H1 (cell line): Measurements from ENCODE around the gene RGP1. TPM values are rescaled to one million over a fixed set of nuclear protein-coding genes. Genes with fewer than 3 reads are reported as not detected.

Experiments used
- CTCF ChIA-PET: fragments of 300-600 bp; sonication (Branson Sonifier 250); formaldehyde crosslinking; loops from one replicate; lab custom pipeline; 2021; ENCODE audit not compliant: partially characterized antibody; lab: Charles Lee
- POLR2A ChIA-PET: fragments of 300-600 bp; sonication (Branson Sonifier 250); formaldehyde crosslinking; loops from one replicate; lab custom pipeline; 2021; ENCODE audit warnings: inconsistent platforms; ENCODE audit not compliant: partially characterized antibody; lab: Charles Lee
- DNase-seq, 2 experiments: peaks; one replicate each; pipeline versions ENCODE4 v3.0.0 to v3.0.0-alpha.2; 2010 to 2022; ENCODE audit warnings: low spot score in 2 of 2, low read depth in 1 of 2, mixed read lengths in 1 of 2
- FAIRE-seq: peaks from 2 replicates; lab custom pipeline; 2011; peaks lifted over from hg19 to GRCh38; lab: Jason Lieb, UNC
- H2AFZ ChIP-seq: 2 replicates; pipeline ENCODE4 v1.8.1; 2012; ENCODE audit warnings: low read length, inconsistent platforms
- H2AK5ac ChIP-seq: 2 replicates; pipeline ENCODE4 v1.6.1; 2013; ENCODE audit warnings: low read depth, low read length
- H2BK120ac ChIP-seq: replicated peaks from 2 replicates; pipeline ENCODE3; 2013; ENCODE audit warnings: low read depth, low read length, inconsistent platforms
- H2BK12ac ChIP-seq: 2 replicates; pipeline ENCODE4 v1.6.1; 2013; ENCODE audit warnings: low read depth, low read length
- H2BK15ac ChIP-seq: 2 replicates; pipeline ENCODE4 v1.6.1; 2013; ENCODE audit warnings: low read length
- H2BK20ac ChIP-seq: 2 replicates; pipeline ENCODE4 v1.6.1; 2013; ENCODE audit warnings: low read length
- H2BK5ac ChIP-seq: 2 replicates; pipeline ENCODE4 v1.6.1; 2013; ENCODE audit warnings: low read depth, low read length
- H3K14ac ChIP-seq: 2 replicates; pipeline ENCODE4 v1.6.1; 2013; ENCODE audit warnings: inconsistent platforms; ENCODE audit not compliant: insufficient read length
- H3K18ac ChIP-seq: 2 replicates; pipeline ENCODE4 v1.6.1; 2013; ENCODE audit warnings: low read length; ENCODE audit errors: extremely low read depth
- H3K23ac ChIP-seq: 2 replicates; pipeline ENCODE4 v1.6.1; 2013; ENCODE audit warnings: inconsistent platforms; ENCODE audit not compliant: insufficient read length
- H3K23me2 ChIP-seq: 2 replicates; pipeline ENCODE4 v1.6.1; 2013; ENCODE audit warnings: low read depth, low read length
- H3K27ac ChIP-seq: 2 replicates; pipeline ENCODE4 v1.6.1; 2011; ENCODE audit warnings: low read depth, low read length, inconsistent platforms
- H3K27me3 ChIP-seq, 4 experiments: replicated peaks in 1 of 4; 1 replicate in 1 of 4; 2 replicates in 3 of 4; pipeline versions ENCODE4 v1.6.1 to v1.8.1; 2011 to 2013; ENCODE audit warnings: low read length in 3 of 4, mild to moderate bottlenecking in 3 of 4, inconsistent platforms in 2 of 4, mixed read lengths in 2 of 4, moderate library complexity in 1 of 4; ENCODE audit not compliant: control insufficient read depth in 3 of 4, insufficient read depth in 3 of 4; ENCODE audit errors: extremely low read depth in 1 of 4
- H3K36me3 ChIP-seq, 4 experiments: 2 replicates each; pipeline versions ENCODE4 v1.6.1 to v1.8.1; 2011 to 2013; ENCODE audit warnings: mild to moderate bottlenecking in 4 of 4, low read length in 3 of 4, moderate library complexity in 2 of 4, control low read depth in 1 of 4, inconsistent platforms in 1 of 4; ENCODE audit not compliant: insufficient read depth in 4 of 4, control insufficient read depth in 2 of 4
- H3K4ac ChIP-seq: replicated peaks from 2 replicates; pipeline ENCODE3; 2013; ENCODE audit warnings: low read length, low read depth, mixed read lengths, inconsistent platforms; ENCODE audit not compliant: insufficient read length
- H3K4me1 ChIP-seq, 4 experiments: replicated peaks in 1 of 4; 1 replicate in 1 of 4; 2 replicates in 3 of 4; pipeline versions ENCODE4 v1.6.1 to v1.8.1; 2011 to 2013; ENCODE audit warnings: low read length in 3 of 4, inconsistent platforms in 2 of 4, mixed read lengths in 1 of 4; ENCODE audit not compliant: insufficient read depth in 4 of 4, control insufficient read depth in 3 of 4
- H3K4me2 ChIP-seq, 2 experiments: 2 replicates each; pipeline versions ENCODE4 v1.6.1 to v1.8.1; 2011 to 2013; ENCODE audit warnings: low read depth in 2 of 2, low read length in 2 of 2, control low read depth in 1 of 2, inconsistent platforms in 1 of 2, mild to moderate bottlenecking in 1 of 2; ENCODE audit not compliant: insufficient read depth in 1 of 2
- H3K4me3 ChIP-seq, 4 experiments: fragments of 200-600, 300-600 bp in 1 of 4; sonication (generic), shearing (Covaris generic), sonication (Bioruptor Twin) in 1 of 4; 2 replicates each; pipeline versions ENCODE4 v1.5.1 to v1.8.1; 2011 to 2016; ENCODE audit warnings: low read length in 4 of 4, low read depth in 3 of 4, control low read depth in 2 of 4, inconsistent platforms in 2 of 4, mild to moderate bottlenecking in 2 of 4, mixed read lengths in 1 of 4, moderate library complexity in 1 of 4; ENCODE audit not compliant: insufficient read depth in 2 of 4; ENCODE audit errors: extremely low read depth in 1 of 4
- H3K56ac ChIP-seq: replicated peaks from 2 replicates; pipeline ENCODE3; 2013; ENCODE audit warnings: low read depth, mild to moderate bottlenecking, mixed read lengths, low read length, inconsistent platforms; ENCODE audit not compliant: insufficient read length
- H3K79me1 ChIP-seq: 2 replicates; pipeline ENCODE4 v1.6.1; 2013; ENCODE audit warnings: low read depth, low read length, control low read depth
- H3K79me2 ChIP-seq, 2 experiments: 2 replicates each; pipeline versions ENCODE4 v1.6.1 to v1.8.1; 2012 to 2013; ENCODE audit warnings: low read length in 2 of 2, mild to moderate bottlenecking in 2 of 2, inconsistent platforms in 1 of 2; ENCODE audit not compliant: insufficient read depth in 2 of 2, control insufficient read depth in 1 of 2
- H3K9ac ChIP-seq, 4 experiments: replicated peaks in 1 of 4; 1 replicate in 1 of 4; 2 replicates in 3 of 4; pipeline versions ENCODE4 v1.6.1 to v1.8.1; 2011 to 2013; ENCODE audit warnings: low read depth in 3 of 4, low read length in 3 of 4, control low read depth in 2 of 4, mild to moderate bottlenecking in 2 of 4, moderate library complexity in 2 of 4, inconsistent platforms in 1 of 4; ENCODE audit errors: extremely low read depth in 1 of 4
- H3K9me3 ChIP-seq, 2 experiments: 2 replicates each; pipeline versions ENCODE4 v1.6.1 to v1.8.1; 2012 to 2013; ENCODE audit warnings: mild to moderate bottlenecking in 2 of 2, moderate library complexity in 2 of 2, control low read depth in 1 of 2, inconsistent platforms in 1 of 2, low read depth in 1 of 2, low read length in 1 of 2, mixed read lengths in 1 of 2; ENCODE audit not compliant: insufficient read depth in 2 of 2
- H4K20me1 ChIP-seq, 2 experiments: replicated peaks in 1 of 2; 2 replicates each; pipeline versions ENCODE3 to v1.8.1; 2011 to 2013; ENCODE audit warnings: inconsistent platforms in 2 of 2, low read length in 2 of 2, mild to moderate bottlenecking in 1 of 2; ENCODE audit not compliant: insufficient read depth in 2 of 2, control insufficient read depth in 1 of 2
- H4K5ac ChIP-seq: 2 replicates; pipeline ENCODE4 v1.6.1; 2013; ENCODE audit warnings: low read length, low read depth, mixed read lengths, inconsistent platforms; ENCODE audit not compliant: insufficient read length
- H4K8ac ChIP-seq: 2 replicates; pipeline ENCODE4 v1.8.0; 2013; ENCODE audit warnings: mild to moderate bottlenecking, moderate library complexity, low read length, inconsistent platforms; ENCODE audit not compliant: insufficient read depth; ENCODE audit errors: extremely low read depth
- H4K91ac ChIP-seq: replicated peaks from 2 replicates; pipeline ENCODE3; 2013; ENCODE audit warnings: low read length, mixed read lengths, inconsistent platforms; ENCODE audit not compliant: insufficient read length
- ASH2L ChIP-seq: fragments of 200-600, 300-600 bp; sonication (generic); IDR thresholded peaks from one replicate; pipeline ENCODE4 v1.7.1; 2017; ENCODE audit warnings: low read length
- BRCA1 ChIP-seq: IDR thresholded peaks from 2 replicates; pipeline ENCODE4 v1.6.1; 2012; ENCODE audit warnings: low read depth, low read length, improper control_type of control experiment
- CEBPB ChIP-seq: IDR thresholded peaks from 2 replicates; pipeline ENCODE4 v1.6.1; 2012; ENCODE audit warnings: low read depth, low read length
- CREB1 ChIP-seq: IDR thresholded peaks from 2 replicates; pipeline ENCODE4 v1.6.1; 2012; ENCODE audit warnings: inconsistent platforms
- CTBP2 ChIP-seq: IDR thresholded peaks from 2 replicates; pipeline ENCODE4 v1.7.0; 2011; ENCODE audit warnings: borderline replicate concordance, mild to moderate bottlenecking, moderate library complexity, mixed read lengths, low read length; ENCODE audit not compliant: insufficient read depth, insufficient read length
- EZH2 ChIP-seq: fragments of 200-600 bp; sonication (generic); IDR thresholded peaks from 2 replicates; pipeline ENCODE4 v1.7.1; 2012; ENCODE audit warnings: low read depth, mild to moderate bottlenecking, moderate library complexity, low read length, inconsistent platforms; ENCODE audit not compliant: severe bottlenecking
- FOSL1 ChIP-seq: IDR thresholded peaks from 2 replicates; pipeline ENCODE4 v1.6.1; 2011; ENCODE audit warnings: mild to moderate bottlenecking, low read depth, low read length, moderate library complexity; ENCODE audit not compliant: insufficient read depth
- NANOG ChIP-seq: IDR thresholded peaks from 2 replicates; pipeline ENCODE4 v1.6.1; 2011; ENCODE audit warnings: low read length, low read depth, mild to moderate bottlenecking, inconsistent platforms; ENCODE audit not compliant: insufficient read depth, poor library complexity, severe bottlenecking
- POLR2AphosphoS5 ChIP-seq: IDR thresholded peaks from 2 replicates; pipeline ENCODE4 v1.6.1; 2011; ENCODE audit warnings: low read depth, low read length
- RNF2 ChIP-seq: fragments of 200-900, 300-1000 bp; sonication (generic); IDR thresholded peaks from 2 replicates; pipeline ENCODE4 v1.7.1; 2016; ENCODE audit warnings: borderline replicate concordance, low read depth, mild to moderate bottlenecking, antibody characterized with exemption, low read length; ENCODE audit not compliant: poor library complexity, severe bottlenecking; ENCODE audit errors: missing control alignments
- TAF1 ChIP-seq: IDR thresholded peaks from 2 replicates; pipeline ENCODE4 v1.6.1; 2011; ENCODE audit warnings: mild to moderate bottlenecking, low read depth, low read length
- TCF12 ChIP-seq: IDR thresholded peaks from 2 replicates; pipeline ENCODE4 v1.6.1; 2011; ENCODE audit warnings: low read depth, mild to moderate bottlenecking, low read length
- USF2 ChIP-seq: IDR thresholded peaks from 2 replicates; pipeline ENCODE4 v1.6.1; 2011; ENCODE audit warnings: low read length, improper control_type of control experiment
- WGBS, 2 experiments: shearing (Covaris generic) in 1 of 2; methylation state at CpG; one replicate each; pipeline versions ENCODE4 v1.1.6 to v1.1.7; 2013 to 2015; ENCODE audit warnings: low lambda C conversion rate in 2 of 2, mixed read lengths in 2 of 2, inconsistent platforms in 1 of 2, low coverage in 1 of 2, missing lambda C conversion rate in 1 of 2; ENCODE audit not compliant: insufficient replicate concordance in 2 of 2, insufficient coverage in 1 of 2, insufficient read length in 1 of 2; ENCODE audit errors: extremely low coverage in 1 of 2, missing lambda C conversion rate in 1 of 2; 5-methylcytosine and 5-hydroxymethylcytosine counted together
- polyA plus RNA-seq, 7 experiments: library from polyadenylated mRNA; depleted of rRNA in 3 of 7; stranded (reverse) in 5 of 7; unstranded in 2 of 7; fragments of >200 nt in 5 of 7; fragments of 200-250 nt in 2 of 7; gene quantifications; 1 replicate in 5 of 7; 2 replicates in 1 of 7; 4 replicates in 1 of 7; pipeline versions ENCODE4 v1.2.1 to v1.2.3, GENCODE V29; 2011 to 2013; ENCODE audit warnings: missing spikeins in 2 of 7, mixed read lengths in 2 of 7
- total RNA-seq: library from RNA; stranded (reverse); fragmentation: NEBNext Ultra II Directional; extraction: Animal tissue kit (Norgen Biotek cat#: 25700); gene quantifications from 2 replicates; pipeline ENCODE4 v1.2.1, GENCODE V29; 2021

The RGP1 gene
- total and polyA plus RNA-seq, 2 of the 8 experiments (the other 6 are each of a cell fraction or from before 2014, with no cell fraction given): 11.8 to 22.7 TPM

DNA sequence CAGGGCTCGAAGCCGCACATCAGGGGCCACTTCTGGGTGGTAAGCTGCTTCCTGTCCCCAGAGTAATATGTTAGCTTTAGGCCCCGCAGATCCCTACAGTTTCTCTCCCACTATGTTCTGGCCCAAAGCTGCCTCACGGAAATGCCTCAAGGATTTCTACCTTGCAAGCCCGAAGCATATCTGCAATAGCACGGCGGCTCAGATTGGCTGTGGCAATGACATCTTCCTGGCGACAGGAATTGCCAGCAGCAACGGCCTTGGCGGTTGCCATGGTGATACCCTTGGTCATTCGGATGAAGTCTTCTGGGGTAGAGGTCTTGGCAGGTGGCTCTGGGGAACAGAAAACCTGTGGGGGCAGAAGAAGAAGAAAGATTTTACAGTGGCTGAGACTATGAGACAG lies 49.1 kb upstream of the RGP1 start:
- Histone ChIP-seq H3K79me2 (no peaks in the 10 kb centered on the region), H3K4ac (no peak overlapping the region), H2AFZ (no peak overlapping the region), H3K9ac (peak overlapping the region in 1 of 4 experiments; percentile 25; a peak in 1 of 7 replicates), H2BK120ac (no peak overlapping the region), H3K27me3 (no peaks in the 10 kb centered on the region), H3K79me1 (no peaks in the 10 kb centered on the region), H2AK5ac (no peak overlapping the region), H2BK15ac (no peak overlapping the region), H2BK5ac (no peak overlapping the region), H3K4me1 (no peaks in the 10 kb centered on the region), H4K20me1 (peaks cover 3 to 10% of the 10 kb centered on the region in 2 experiments), H4K5ac (no peak overlapping the region), H4K91ac (no peak overlapping the region), H3K23ac (no peak overlapping the region), H3K36me3 (peaks cover 42 to 67% (median 65%) of the 10 kb centered on the region in 4 experiments), H3K4me2 (no peak overlapping the region), H2BK12ac (no peak overlapping the region), H3K18ac (no peak overlapping the region), H3K56ac (no peak overlapping the region), H3K14ac (no peak overlapping the region), H4K8ac (no peak overlapping the region; the same call in 1 of the 2 replicates), H3K4me3 (no peak overlapping the region), H2BK20ac (no peak overlapping the region), H3K23me2 (no peaks in the 10 kb centered on the region), H3K27ac (no peak overlapping the region), H3K9me3 (no peaks in the 10 kb centered on the region)
- ChIA-PET CTCF (interaction anchor here (0.6 to 14.1 kb wide), 8 partner anchors 9 to 55 kb away, joined by 3 to 347 read pairs (median 42); partner anchors contain the start of genes ARHGEF39, CA9, CCDC107 and RMRP), POLR2A (interaction anchor here (0.7 to 14.9 kb wide), 4 partner anchors 11 to 28 kb away, joined by 3 to 158 read pairs (median 4); partner anchors contain the start of genes CREB3 and TLN1)
- WGBS, 2 experiments: 90% methylated on average over 11 of the region's 11 CpGs; no CpG with 5 or more reads in 1 of the 2 experiments
- FAIRE-seq (no peak), DNase-seq (no peak)
- TF ChIP-seq USF2: no peak
- TF ChIP-seq TAF1: no peak
- TF ChIP-seq FOSL1: no peak
- no peak for TF ChIP-seq BRCA1
- no peak for TF ChIP-seq CEBPB
- no peak for TF ChIP-seq CREB1
- no peak for TF ChIP-seq POLR2AphosphoS5
- TF ChIP-seq EZH2: no peak
- no peak for TF ChIP-seq NANOG
- TF ChIP-seq ASH2L: no peak
- no peak for TF ChIP-seq TCF12
- no peak for TF ChIP-seq RNF2
- TF ChIP-seq CTBP2: no peak
